ENCODE data around the gene RUNX1.
A peak's percentile ranks its signal among the peaks of the same experiment; 100 is the strongest.

RUNX1 gene

GRCh38 chr21:34922479-34922878 is 126.6 kb downstream of the RUNX1 start:
- no peak for DNase-seq

- no peak for DNase-seq
These were observed 128.0 kb downstream of the RUNX1 start for GRCh38 chr21:34921151-34921550.

GRCh38 chr21:34919406-34919805 is 129.7 kb downstream of the RUNX1 start:
- no peak for DNase-seq

- peak; percentile 86 for DNase-seq
These were observed 132.7 kb downstream of the RUNX1 start for GRCh38 chr21:34916446-34916845.

GRCh38 chr21:34915364-34915841 is 133.7 kb downstream of the RUNX1 start:
- DNase-seq, result peak; percentile 76

- DNase-seq, result no peak
These were observed 134.9 kb downstream of the RUNX1 start for GRCh38 chr21:34914239-34914638.

GRCh38 chr21:34913811-34914210 is 135.3 kb downstream of the RUNX1 start:
- peak; percentile 70 for DNase-seq

- DNase-seq, result peak; percentile 33
These were observed 136.8 kb downstream of the RUNX1 start for GRCh38 chr21:34912022-34912945.

- DNase-seq, result no peak
These were observed 137.7 kb downstream of the RUNX1 start for GRCh38 chr21:34911360-34911759.

GRCh38 chr21:34910396-34910795 is 138.7 kb downstream of the RUNX1 start:
- no peak for DNase-seq

- DNase-seq, result no peak
These were observed 139.4 kb downstream of the RUNX1 start for GRCh38 chr21:34909492-34910292.

GRCh38 chr21:34908419-34909055 is 140.6 kb downstream of the RUNX1 start:
- no peak for DNase-seq

GRCh38 chr21:34907461-34908418 is 141.4 kb downstream of the RUNX1 start:
- DNase-seq, result no peak

- DNase-seq, result no peak
These were observed 142.7 kb downstream of the RUNX1 start for GRCh38 chr21:34906401-34906800.

- no peak for DNase-seq
These were observed 143.9 kb downstream of the RUNX1 start for GRCh38 chr21:34905218-34905537.

GRCh38 chr21:34904526-34905217 is 144.4 kb downstream of the RUNX1 start:
- DNase-seq, result no peak

- no peak for DNase-seq
These were observed 148.7 kb downstream of the RUNX1 start for GRCh38 chr21:34900376-34900775.

GRCh38 chr21:34899760-34900159 is 149.3 kb downstream of the RUNX1 start:
- DNase-seq, result no peak

- DNase-seq, result no peak
These were observed 149.8 kb downstream of the RUNX1 start for GRCh38 chr21:34899302-34899701.

- no peak for DNase-seq
These were observed 151.3 kb downstream of the RUNX1 start for GRCh38 chr21:34897828-34898227.

- DNase-seq, result no peak
These were observed 154.7 kb downstream of the RUNX1 start for GRCh38 chr21:34894401-34894800.
